HG03280 (cell line): ENCODE data around the gene SNX7.
A peak's percentile ranks its signal among the peaks of the same experiment; 100 is the strongest.

Source experiments
- ATAC-seq: cut with Tn5 transposase; IDR thresholded peaks from one replicate; pipeline ENCODE4 v1.9.1; 2021; ENCODE audit warnings: mild to moderate bottlenecking, moderate library complexity; ENCODE audit not compliant: unreplicated experiment

The SNX7 gene

GRCh38 chr1:98661544-98662355 is at the start of gene SNX7:
SNX7 (plus strand) TSS chr1:98661721; CDS start chr1:98661732, 11 bp downstream.
- ATAC-seq, result peak; percentile 45

GRCh38 chr1:98637316-98637715 is 24.2 kb upstream of the SNX7 start:
- ATAC-seq, result no peak

- no peak for ATAC-seq
Observed at GRCh38 chr1:98638185-98638584, 23.3 kb upstream of the SNX7 start.

GRCh38 chr1:98644510-98644909 is 17.0 kb upstream of the SNX7 start:
- no peak for ATAC-seq

- ATAC-seq, result no peak
Observed at GRCh38 chr1:98651116-98651632, 10.3 kb upstream of the SNX7 start.

- no peak for ATAC-seq
Observed at GRCh38 chr1:98653123-98653522, 8.4 kb upstream of the SNX7 start.

GRCh38 chr1:98659879-98660278 is 1.6 kb upstream of the SNX7 start:
- ATAC-seq, result no peak

GRCh38 chr1:98660940-98661543 is 479 bp upstream of the SNX7 start:
- peak; percentile 14 for ATAC-seq

GRCh38 chr1:98662356-98662670 is 792 bp downstream of the SNX7 start:
- no peak for ATAC-seq

GRCh38 chr1:98668733-98669132 is 7.2 kb downstream of the SNX7 start:
- no peak for ATAC-seq

GRCh38 chr1:98669355-98670296 is 8.1 kb downstream of the SNX7 start:
- no peak for ATAC-seq

GRCh38 chr1:98672189-98672588 is 10.7 kb downstream of the SNX7 start:
- ATAC-seq, result no peak

GRCh38 chr1:98674075-98674781 is 12.7 kb downstream of the SNX7 start:
- no peak for ATAC-seq

GRCh38 chr1:98675282-98675681 is 13.8 kb downstream of the SNX7 start:
- ATAC-seq, result no peak

GRCh38 chr1:98677288-98677687 is 15.8 kb downstream of the SNX7 start:
- no peak for ATAC-seq

- no peak for ATAC-seq
Observed at GRCh38 chr1:98681812-98682211, 20.3 kb downstream of the SNX7 start.

- ATAC-seq, result no peak
Observed at GRCh38 chr1:98688110-98688739, 26.7 kb downstream of the SNX7 start.

GRCh38 chr1:98690576-98690975 is 29.1 kb downstream of the SNX7 start:
- ATAC-seq, result no peak

- no peak for ATAC-seq
Observed at GRCh38 chr1:98692482-98692881, 31.0 kb downstream of the SNX7 start.

- no peak for ATAC-seq
Observed at GRCh38 chr1:98693385-98693784, 31.9 kb downstream of the SNX7 start.
